Body of pancreas (tissue), 4 donors: Measurements from ENCODE around the gene THSD7A.

Source experiments
- POLR2A ChIP-seq, 3 donors: fragments of 450-650 bp; IDR thresholded peaks; one replicate each; pipeline ENCODE4 v1.6.1; 2016; ENCODE audit warnings: antibody characterized with exemption in 3 of 3, mild to moderate bottlenecking in 2 of 3
- TF ChIP-seq, protein P1 (sequence below), 7 experiments: fragments of 450-650 bp in 4 of 7; fragments of 200-600 bp in 3 of 7; sonication (generic) in 3 of 7; IDR thresholded peaks; one replicate each; pipeline ENCODE4 v1.5.1; 2016 to 2019; ENCODE audit warnings: antibody characterized with exemption in 7 of 7

DNA sequence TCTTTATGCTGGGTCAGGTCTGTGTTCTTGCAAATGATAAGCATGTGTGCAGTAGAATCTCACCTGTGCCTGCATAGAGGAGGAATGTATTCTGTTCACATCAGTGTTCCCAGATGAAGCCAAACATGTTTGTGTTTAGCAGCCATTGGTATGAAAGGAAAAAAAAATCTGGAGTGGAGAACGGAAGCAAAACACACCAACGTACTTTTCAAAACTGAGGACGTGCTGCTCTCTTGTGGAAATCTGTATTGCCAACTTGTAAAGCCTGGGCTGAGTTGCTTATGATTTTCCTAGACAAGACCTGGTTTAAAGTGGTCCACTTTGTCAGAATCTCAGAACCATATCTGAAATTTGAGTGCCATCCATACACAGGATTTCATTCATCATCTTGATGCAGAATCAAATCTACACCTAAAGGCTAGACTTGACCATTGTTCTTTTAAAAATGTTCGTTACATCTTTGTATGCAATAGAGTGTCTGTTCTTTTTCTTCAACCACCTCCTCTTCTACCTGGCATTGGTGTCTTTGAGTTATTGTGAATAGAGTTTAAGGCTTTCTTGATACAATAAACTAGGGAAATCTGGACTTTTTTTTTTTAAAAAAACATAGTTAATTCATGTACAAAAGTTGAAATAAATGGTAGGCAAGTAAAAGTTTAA lies 490.6 kb downstream of the THSD7A start:
- TF ChIP-seq, protein P1, sequence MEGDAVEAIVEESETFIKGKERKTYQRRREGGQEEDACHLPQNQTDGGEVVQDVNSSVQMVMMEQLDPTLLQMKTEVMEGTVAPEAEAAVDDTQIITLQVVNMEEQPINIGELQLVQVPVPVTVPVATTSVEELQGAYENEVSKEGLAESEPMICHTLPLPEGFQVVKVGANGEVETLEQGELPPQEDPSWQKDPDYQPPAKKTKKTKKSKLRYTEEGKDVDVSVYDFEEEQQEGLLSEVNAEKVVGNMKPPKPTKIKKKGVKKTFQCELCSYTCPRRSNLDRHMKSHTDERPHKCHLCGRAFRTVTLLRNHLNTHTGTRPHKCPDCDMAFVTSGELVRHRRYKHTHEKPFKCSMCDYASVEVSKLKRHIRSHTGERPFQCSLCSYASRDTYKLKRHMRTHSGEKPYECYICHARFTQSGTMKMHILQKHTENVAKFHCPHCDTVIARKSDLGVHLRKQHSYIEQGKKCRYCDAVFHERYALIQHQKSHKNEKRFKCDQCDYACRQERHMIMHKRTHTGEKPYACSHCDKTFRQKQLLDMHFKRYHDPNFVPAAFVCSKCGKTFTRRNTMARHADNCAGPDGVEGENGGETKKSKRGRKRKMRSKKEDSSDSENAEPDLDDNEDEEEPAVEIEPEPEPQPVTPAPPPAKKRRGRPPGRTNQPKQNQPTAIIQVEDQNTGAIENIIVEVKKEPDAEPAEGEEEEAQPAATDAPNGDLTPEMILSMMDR (IDR thresholded peaks at IDR 0.05), result peak in 3 of 7 experiments; percentile 17 to 48 (median 23)
- TF ChIP-seq POLR2A (IDR thresholded peaks at IDR 0.05), result no peak
